IPS-11a (cell line): Measurements from ENCODE around the gene FARP1.

Experiments
- H3K4me3 ChIP-seq: one replicate; pipeline ENCODE4 v1.5.1; 2013; ENCODE audit warnings: low read depth, low read length, control low read depth

The FARP1 gene

GRCh38 chr13:98377635-98378378 is 234.9 kb downstream of the FARP1 start:
- no peak overlapping the region for H3K4me3 ChIP-seq

- no peak overlapping the region for H3K4me3 ChIP-seq
Observed at GRCh38 chr13:98384739-98385138, 241.8 kb downstream of the FARP1 start.

- no peak overlapping the region for H3K4me3 ChIP-seq
Observed at GRCh38 chr13:98385606-98386005, 242.7 kb downstream of the FARP1 start.

- H3K4me3 ChIP-seq: no peak overlapping the region
Observed at GRCh38 chr13:98386637-98387036, 243.7 kb downstream of the FARP1 start.

GRCh38 chr13:98389319-98389718 is 246.4 kb downstream of the FARP1 start:
- no peak overlapping the region for H3K4me3 ChIP-seq

GRCh38 chr13:98390086-98390715 is 247.3 kb downstream of the FARP1 start:
- no peak overlapping the region for H3K4me3 ChIP-seq

GRCh38 chr13:98393873-98394272 is 251.0 kb downstream of the FARP1 start:
- no peak overlapping the region for H3K4me3 ChIP-seq

GRCh38 chr13:98394820-98395510 is 252.1 kb downstream of the FARP1 start:
- no peak overlapping the region for H3K4me3 ChIP-seq

GRCh38 chr13:98396071-98396710 is 253.3 kb downstream of the FARP1 start:
- H3K4me3 ChIP-seq: no peak overlapping the region

GRCh38 chr13:98397221-98397620 is 254.3 kb downstream of the FARP1 start:
- no peak overlapping the region for H3K4me3 ChIP-seq

- no peak overlapping the region for H3K4me3 ChIP-seq
Observed at GRCh38 chr13:98397861-98398260, 255.0 kb downstream of the FARP1 start.

- H3K4me3 ChIP-seq: no peak overlapping the region
Observed at GRCh38 chr13:98398581-98398980, 255.7 kb downstream of the FARP1 start.

GRCh38 chr13:98399756-98400155 is 256.9 kb downstream of the FARP1 start:
- H3K4me3 ChIP-seq: no peak overlapping the region

GRCh38 chr13:98401934-98402333 is 259.0 kb downstream of the FARP1 start:
- H3K4me3 ChIP-seq: no peak overlapping the region

GRCh38 chr13:98403076-98403475 is 260.2 kb downstream of the FARP1 start:
- no peak overlapping the region for H3K4me3 ChIP-seq

- H3K4me3 ChIP-seq: no peak overlapping the region
Observed at GRCh38 chr13:98405107-98405571, 262.2 kb downstream of the FARP1 start.

- no peak overlapping the region for H3K4me3 ChIP-seq
Observed at GRCh38 chr13:98405690-98406344, 262.9 kb downstream of the FARP1 start.

- H3K4me3 ChIP-seq: no peak overlapping the region
Observed at GRCh38 chr13:98406427-98406826, 263.5 kb downstream of the FARP1 start.

- H3K4me3 ChIP-seq: no peak overlapping the region
Observed at GRCh38 chr13:98406971-98407370, 264.1 kb downstream of the FARP1 start.

GRCh38 chr13:98407575-98407974 is 264.7 kb downstream of the FARP1 start:
- H3K4me3 ChIP-seq: no peak overlapping the region

GRCh38 chr13:98409281-98409680 is 266.4 kb downstream of the FARP1 start:
- H3K4me3 ChIP-seq: no peak overlapping the region
